Smooth muscle cell (in vitro differentiated cells): Measurements from ENCODE around the gene OCLN. TPM values are rescaled to one million over a fixed set of nuclear protein-coding genes. Genes with fewer than 3 reads are reported as not detected.
"Not testable (repeated sequence)": the region's sequence is repeated elsewhere in the genome, so short reads cannot be mapped to it uniquely, and the experiment has no call there.

Experiments
- DNase-seq: peaks from one replicate; lab custom pipeline; 2025; ENCODE audit not compliant: unreplicated experiment; lab: John Stamatoyannopoulos, UW
- H2AFZ ChIP-seq: fragments of 200-600 bp; sonication (generic); 2 replicates; pipeline ENCODE4 v1.6.0; 2016; ENCODE audit warnings: antibody characterized with exemption, low read depth, mild to moderate bottlenecking
- H3F3A ChIP-seq: fragments of 200-600 bp; sonication (generic); 2 replicates; pipeline ENCODE4 v1.6.0; 2017; ENCODE audit warnings: antibody characterized with exemption, low read depth
- H3K27ac ChIP-seq: fragments of 200-600 bp; sonication (generic); 2 replicates; pipeline ENCODE4 v1.5.1; 2016; ENCODE audit warnings: low read depth, mild to moderate bottlenecking
- H3K27me3 ChIP-seq: fragments of 200-600 bp; sonication (generic); 2 replicates; pipeline ENCODE4 v1.6.1; 2016; ENCODE audit warnings: low read depth, mild to moderate bottlenecking
- H3K36me3 ChIP-seq: fragments of 200-600 bp; sonication (generic); 2 replicates; pipeline ENCODE4 v1.5.1; 2016; ENCODE audit warnings: low read depth
- H3K4me1 ChIP-seq: fragments of 200-600 bp; sonication (generic); 2 replicates; pipeline ENCODE4 v1.5.1; 2016; ENCODE audit warnings: low read depth
- H3K4me2 ChIP-seq: fragments of 200-600 bp; sonication (generic); 2 replicates; pipeline ENCODE4 v1.6.0; 2016; ENCODE audit warnings: mild to moderate bottlenecking
- H3K4me3 ChIP-seq: fragments of 200-600 bp; sonication (generic); 2 replicates; pipeline ENCODE4 v1.5.1; 2016; ENCODE audit warnings: mild to moderate bottlenecking
- H3K79me2 ChIP-seq: fragments of 200-600 bp; sonication (generic); 2 replicates; pipeline ENCODE4 v1.6.0; 2016; ENCODE audit warnings: low read depth, mild to moderate bottlenecking
- H3K9ac ChIP-seq: fragments of 200-600 bp; sonication (generic); 2 replicates; pipeline ENCODE4 v1.6.0; 2016; ENCODE audit warnings: low read depth
- H3K9me3 ChIP-seq: fragments of 200-600 bp; sonication (generic); replicated peaks from 2 replicates; pipeline ENCODE4 v1.5.1; 2016; ENCODE audit warnings: low read depth
- H4K20me1 ChIP-seq: fragments of 200-600 bp; sonication (generic); 2 replicates; pipeline ENCODE4 v1.6.0; 2016; ENCODE audit warnings: low read depth
- WGBS: methylation state at CpG from one replicate; pipeline ENCODE4 v1.1.7; 2016; ENCODE audit warnings: low lambda C conversion rate; 5-methylcytosine and 5-hydroxymethylcytosine counted together
- polyA plus RNA-seq: library from polyadenylated mRNA; unstranded; fragments of >200 nt; fragmentation: Nextera tagmentation; extraction: Ambion mirVana; gene quantifications from 2 replicates; pipeline ENCODE4 v1.2.1, GENCODE V29; 2016
- small RNA-seq: library from RNA; depleted of rRNA; stranded (forward); fragments of <200 nt; gene quantifications from one replicate; pipeline ENCODE3, GENCODE V24; 2014
- total RNA-seq: library from RNA; depleted of rRNA; stranded (reverse); fragments of >200 nt; gene quantifications from 2 replicates; pipeline ENCODE4 v1.2.3, GENCODE V29; 2014

Gene OCLN
- total and polyA plus RNA-seq, 2 experiments from 2014 or later, result 0.94 to 10.4 TPM

GRCh38 chr5:69596114-69596840 lies 103.7 kb downstream of the OCLN start:
- not testable (repeated sequence) for H3K36me3 ChIP-seq, H3K27ac ChIP-seq, DNase-seq, H3K9ac ChIP-seq, H4K20me1 ChIP-seq, H3K4me1 ChIP-seq, H3F3A ChIP-seq, H2AFZ ChIP-seq, H3K9me3 ChIP-seq, H3K27me3 ChIP-seq, H3K79me2 ChIP-seq, H3K4me2 ChIP-seq, H3K4me3 ChIP-seq
- 62% methylated on average over 1 of the region's 7 CpGs for WGBS

- H3K9ac ChIP-seq, H3K27ac ChIP-seq, H4K20me1 ChIP-seq, H3K27me3 ChIP-seq, H3K4me1 ChIP-seq, H3K79me2 ChIP-seq, H3F3A ChIP-seq, DNase-seq, H3K36me3 ChIP-seq, H3K4me3 ChIP-seq, H2AFZ ChIP-seq, H3K9me3 ChIP-seq, H3K4me2 ChIP-seq: not testable (repeated sequence)
- 100% methylated on average over 1 of the region's 6 CpGs for WGBS
These were observed 109.4 kb downstream of the OCLN start for GRCh38 chr5:69601947-69602346.

DNA sequence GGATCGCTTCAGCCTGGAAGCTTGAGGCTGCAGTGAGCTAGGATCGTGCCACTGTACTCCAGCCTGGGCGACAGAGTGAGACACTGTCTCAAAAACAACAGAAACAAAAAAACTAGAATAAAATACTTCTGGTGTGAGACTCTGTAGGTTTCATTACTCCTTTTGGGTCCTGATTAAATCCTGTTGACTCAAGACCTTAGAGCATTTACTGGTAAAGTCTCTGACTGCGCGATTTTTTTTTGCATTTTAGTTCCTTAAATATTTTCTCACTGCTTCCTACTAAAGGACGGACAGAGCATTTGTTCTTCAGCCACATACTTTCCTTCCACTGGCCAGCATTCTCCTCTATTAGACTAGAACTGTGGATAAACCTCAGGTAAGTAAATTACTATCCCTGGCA lies 114.2 kb downstream of the OCLN start:
- WGBS, result 95% methylated on average over 3 of the region's 6 CpGs
- not testable (repeated sequence) for H3K9me3 ChIP-seq, H3K4me1 ChIP-seq, H2AFZ ChIP-seq, H4K20me1 ChIP-seq, H3K9ac ChIP-seq, H3F3A ChIP-seq, H3K4me3 ChIP-seq, H3K79me2 ChIP-seq, H3K4me2 ChIP-seq, H3K27ac ChIP-seq, DNase-seq, H3K36me3 ChIP-seq, H3K27me3 ChIP-seq

Small RNA genes lying within 50 kb of the gene (small RNA-seq; reads per million reads assigned to genes)
- gene RN7SL616P (not detected), gene RNU6-724P (not detected), gene RPS27P14 (not detected)

Other genes starting within 250 kb of the OCLN start
- 0.09 and 0.18 TPM in 2 replicates for gene CCDC125, start 160.0 kb upstream of the OCLN start, total RNA-seq
- gene CCDC125, start 160.0 kb upstream of the OCLN start, polyA plus RNA-seq, result 0.15 TPM in 1 of 2 replicates, not detected in the other
- gene AK6, start 123.3 kb upstream of the OCLN start, total RNA-seq, result 48.7 and 66.0 TPM in 2 replicates
- gene AK6, start 123.3 kb upstream of the OCLN start, polyA plus RNA-seq, result 95.1 and 98.7 TPM in 2 replicates
- 68.2 and 74.4 TPM in 2 replicates for gene TAF9, start 123.3 kb upstream of the OCLN start, total RNA-seq
- 67.2 and 76.9 TPM in 2 replicates for gene TAF9, start 123.3 kb upstream of the OCLN start, polyA plus RNA-seq
- gene RAD17, start 123.0 kb upstream of the OCLN start, total RNA-seq, result 21.2 and 23.9 TPM in 2 replicates
- 16.2 and 21.9 TPM in 2 replicates for gene RAD17, start 123.0 kb upstream of the OCLN start, polyA plus RNA-seq
- gene MARVELD2, start 77.7 kb upstream of the OCLN start, total RNA-seq, result 6.1 and 8.3 TPM in 2 replicates
- 1.4 and 11.0 TPM in 2 replicates for gene MARVELD2, start 77.7 kb upstream of the OCLN start, polyA plus RNA-seq
- gene GTF2H2C, start 67.4 kb downstream of the OCLN start, total RNA-seq, result 34.5 and 53.1 TPM in 2 replicates
- gene GTF2H2C, start 67.4 kb downstream of the OCLN start, polyA plus RNA-seq, result 21.9 and 24.5 TPM in 2 replicates